Measurements from ENCODE around the gene DLGAP4. TPM values are rescaled to one million over a fixed set of nuclear protein-coding genes. Genes with fewer than 3 reads are reported as not detected.

DLGAP4 gene
- total and polyA plus RNA-seq, 9 of the 15 experiments (the other 6 are each of a cell fraction or from before 2014, with no cell fraction given) = 0.31 to 34.1 (median 4.5) TPM

- TF ChIP-seq MGA (IDR thresholded peaks at IDR 0.05) (no peak), ZNF449 (CRISPR knock-in tag; IDR thresholded peaks at IDR 0.05) (no peak), HCFC1 (IDR thresholded peaks at IDR 0.05; ENCODE audit: low read depth, low read length) (no peak), ZBTB34 (CRISPR knock-in tag; IDR thresholded peaks at IDR 0.05) (no peak), ZNF77 (CRISPR knock-in tag; IDR thresholded peaks at IDR 0.05) (no peak), RREB1 (CRISPR knock-in tag; IDR thresholded peaks at IDR 0.05) (no peak)
Measured at GRCh38 chr20:36569847-36570429, 263.8 kb downstream of the DLGAP4 start (continued).

Data from K562 (cell line).